GM23338 (cell line): Measurements from ENCODE around the gene MPP3.

Experiments
- EZH2 ChIP-seq: fragments of 200-600 bp; sonication (generic); IDR thresholded peaks from one replicate; pipeline ENCODE4 v1.8.0; 2017; ENCODE audit warnings: antibody characterized with exemption, mild to moderate bottlenecking, low read depth; ENCODE audit not compliant: unreplicated experiment
- EZH2phosphoT487 ChIP-seq: fragments of 200-600 bp; sonication (generic); IDR thresholded peaks from one replicate; pipeline ENCODE4 v1.8.1; 2018; ENCODE audit warnings: antibody characterized with exemption; ENCODE audit not compliant: unreplicated experiment
- POLR2AphosphoS5 ChIP-seq: IDR thresholded peaks from 2 replicates; pipeline ENCODE4 v1.6.1; 2016; ENCODE audit warnings: antibody characterized with exemption, low read depth
- ZNF331 ChIP-seq: fragments of 250-450 bp; sonication (Bioruptor Pico); IDR thresholded peaks from 2 replicates; pipeline ENCODE4 v1.5.0; 2020; ENCODE audit warnings: low read depth, mild to moderate bottlenecking, moderate library complexity
- TF ChIP-seq, protein P1 (sequence below), 2 experiments: fragments of 200-600 bp in 1 of 2; sonication (generic) in 1 of 2; conservative IDR thresholded peaks; 2 replicates each; pipeline versions ENCODE4 v1.5.1 to v1.6.1; 2016 to 2017; ENCODE audit warnings: antibody characterized with exemption in 2 of 2, low read depth in 2 of 2, mild to moderate bottlenecking in 2 of 2, moderate library complexity in 1 of 2
- TF ChIP-seq, protein P2 (sequence below): IDR thresholded peaks from one replicate; pipeline ENCODE4 v1.6.1; 2018; ENCODE audit warnings: antibody characterized with exemption; ENCODE audit not compliant: unreplicated experiment
- TF ChIP-seq, protein P3 (sequence below): IDR thresholded peaks from 2 replicates; pipeline ENCODE4 v1.6.1; 2016; ENCODE audit warnings: antibody characterized with exemption

- TF ChIP-seq, protein P1, sequence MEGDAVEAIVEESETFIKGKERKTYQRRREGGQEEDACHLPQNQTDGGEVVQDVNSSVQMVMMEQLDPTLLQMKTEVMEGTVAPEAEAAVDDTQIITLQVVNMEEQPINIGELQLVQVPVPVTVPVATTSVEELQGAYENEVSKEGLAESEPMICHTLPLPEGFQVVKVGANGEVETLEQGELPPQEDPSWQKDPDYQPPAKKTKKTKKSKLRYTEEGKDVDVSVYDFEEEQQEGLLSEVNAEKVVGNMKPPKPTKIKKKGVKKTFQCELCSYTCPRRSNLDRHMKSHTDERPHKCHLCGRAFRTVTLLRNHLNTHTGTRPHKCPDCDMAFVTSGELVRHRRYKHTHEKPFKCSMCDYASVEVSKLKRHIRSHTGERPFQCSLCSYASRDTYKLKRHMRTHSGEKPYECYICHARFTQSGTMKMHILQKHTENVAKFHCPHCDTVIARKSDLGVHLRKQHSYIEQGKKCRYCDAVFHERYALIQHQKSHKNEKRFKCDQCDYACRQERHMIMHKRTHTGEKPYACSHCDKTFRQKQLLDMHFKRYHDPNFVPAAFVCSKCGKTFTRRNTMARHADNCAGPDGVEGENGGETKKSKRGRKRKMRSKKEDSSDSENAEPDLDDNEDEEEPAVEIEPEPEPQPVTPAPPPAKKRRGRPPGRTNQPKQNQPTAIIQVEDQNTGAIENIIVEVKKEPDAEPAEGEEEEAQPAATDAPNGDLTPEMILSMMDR (conservative IDR thresholded peaks at IDR 0.05; ENCODE audit: low read depth in 2 of 2), result no peak
- no peak for TF ChIP-seq POLR2AphosphoS5
- TF ChIP-seq EZH2phosphoT487, result no peak
- no peak for TF ChIP-seq EZH2
- TF ChIP-seq ZNF331 (CRISPR knock-in tag), result no peak
- TF ChIP-seq, protein P2, sequence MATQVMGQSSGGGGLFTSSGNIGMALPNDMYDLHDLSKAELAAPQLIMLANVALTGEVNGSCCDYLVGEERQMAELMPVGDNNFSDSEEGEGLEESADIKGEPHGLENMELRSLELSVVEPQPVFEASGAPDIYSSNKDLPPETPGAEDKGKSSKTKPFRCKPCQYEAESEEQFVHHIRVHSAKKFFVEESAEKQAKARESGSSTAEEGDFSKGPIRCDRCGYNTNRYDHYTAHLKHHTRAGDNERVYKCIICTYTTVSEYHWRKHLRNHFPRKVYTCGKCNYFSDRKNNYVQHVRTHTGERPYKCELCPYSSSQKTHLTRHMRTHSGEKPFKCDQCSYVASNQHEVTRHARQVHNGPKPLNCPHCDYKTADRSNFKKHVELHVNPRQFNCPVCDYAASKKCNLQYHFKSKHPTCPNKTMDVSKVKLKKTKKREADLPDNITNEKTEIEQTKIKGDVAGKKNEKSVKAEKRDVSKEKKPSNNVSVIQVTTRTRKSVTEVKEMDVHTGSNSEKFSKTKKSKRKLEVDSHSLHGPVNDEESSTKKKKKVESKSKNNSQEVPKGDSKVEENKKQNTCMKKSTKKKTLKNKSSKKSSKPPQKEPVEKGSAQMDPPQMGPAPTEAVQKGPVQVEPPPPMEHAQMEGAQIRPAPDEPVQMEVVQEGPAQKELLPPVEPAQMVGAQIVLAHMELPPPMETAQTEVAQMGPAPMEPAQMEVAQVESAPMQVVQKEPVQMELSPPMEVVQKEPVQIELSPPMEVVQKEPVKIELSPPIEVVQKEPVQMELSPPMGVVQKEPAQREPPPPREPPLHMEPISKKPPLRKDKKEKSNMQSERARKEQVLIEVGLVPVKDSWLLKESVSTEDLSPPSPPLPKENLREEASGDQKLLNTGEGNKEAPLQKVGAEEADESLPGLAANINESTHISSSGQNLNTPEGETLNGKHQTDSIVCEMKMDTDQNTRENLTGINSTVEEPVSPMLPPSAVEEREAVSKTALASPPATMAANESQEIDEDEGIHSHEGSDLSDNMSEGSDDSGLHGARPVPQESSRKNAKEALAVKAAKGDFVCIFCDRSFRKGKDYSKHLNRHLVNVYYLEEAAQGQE, result no peak
- TF ChIP-seq, protein P3, sequence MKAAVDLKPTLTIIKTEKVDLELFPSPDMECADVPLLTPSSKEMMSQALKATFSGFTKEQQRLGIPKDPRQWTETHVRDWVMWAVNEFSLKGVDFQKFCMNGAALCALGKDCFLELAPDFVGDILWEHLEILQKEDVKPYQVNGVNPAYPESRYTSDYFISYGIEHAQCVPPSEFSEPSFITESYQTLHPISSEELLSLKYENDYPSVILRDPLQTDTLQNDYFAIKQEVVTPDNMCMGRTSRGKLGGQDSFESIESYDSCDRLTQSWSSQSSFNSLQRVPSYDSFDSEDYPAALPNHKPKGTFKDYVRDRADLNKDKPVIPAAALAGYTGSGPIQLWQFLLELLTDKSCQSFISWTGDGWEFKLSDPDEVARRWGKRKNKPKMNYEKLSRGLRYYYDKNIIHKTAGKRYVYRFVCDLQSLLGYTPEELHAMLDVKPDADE, result no peak
Observed at GRCh38 chr17:43825567-43825966, 7.4 kb downstream of the MPP3 start.
